ENCODE results near the gene PCAT7. TPM values are rescaled to one million over a fixed set of nuclear protein-coding genes. Genes with fewer than 3 reads are reported as not detected.

PCAT7 gene
- total RNA-seq, 1 experiment from 2014 or later: 3.8 TPM

DNA sequence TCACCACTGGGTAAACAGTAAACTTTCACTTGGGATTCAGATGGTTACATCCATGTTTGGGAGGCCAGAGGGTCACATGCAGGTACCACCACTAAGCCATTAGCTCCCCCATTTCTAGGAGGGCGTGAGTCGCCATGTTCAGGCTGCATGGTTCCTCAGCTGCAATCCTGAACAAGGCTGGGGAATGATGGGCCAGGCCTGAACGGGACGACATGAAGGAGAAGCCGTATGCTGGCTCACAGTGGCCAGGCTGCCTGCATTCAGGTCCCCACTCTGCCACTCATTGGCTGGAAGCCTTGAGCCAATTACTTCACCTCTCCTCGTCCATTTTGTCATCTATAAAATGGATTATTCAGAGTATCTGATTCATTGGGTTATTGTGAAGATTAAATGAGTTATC, 47.8 kb downstream of the PCAT7 start:
- no peaks in the 10 kb centered on the region for H3K4me1 ChIP-seq (replicated peaks; ENCODE audit: insufficient read depth)
- H3K79me2 ChIP-seq (ENCODE audit: low read depth): no peaks in the 10 kb centered on the region
- no peaks in the 10 kb centered on the region for H3K27me3 ChIP-seq (ENCODE audit: insufficient read depth, low read depth)
- H3K9me2 ChIP-seq (ENCODE audit: insufficient read depth): no peaks in the 10 kb centered on the region
- H2AFZ ChIP-seq: no peak overlapping the region
- no peak overlapping the region for H3K4me2 ChIP-seq
- POLR2A ChIA-PET (ENCODE audit: unreplicated experiment): no interaction called here
- CTCF ChIA-PET: no interaction called here
- H3K4me3 ChIP-seq: no peak overlapping the region
- H3F3A ChIP-seq (ENCODE audit: insufficient read depth, low read depth): peaks cover 23% of the 10 kb centered on the region; the same call in 1 of the 2 replicates
- DNase-seq: no peak
- H3K36me3 ChIP-seq (ENCODE audit: low read depth): peaks cover 17% of the 10 kb centered on the region
- TF ChIP-seq CTCF (conservative IDR thresholded peaks at IDR 0.05) (no peak), EZH2 (IDR thresholded peaks at IDR 0.05; ENCODE audit: low read depth) (no peak)
- no TSS peak for BruUV-seq (replicated peaks)
- H3K9me3 ChIP-seq (ENCODE audit: insufficient read depth, low read depth): no peaks in the 10 kb centered on the region
- intact Hi-C loops (cut with micrococcal nuclease; ENCODE audit: unreplicated experiment): loop anchor here (1.0 to 10.0 kb wide), 3 partner anchors 48 to 538 kb away; no protein-coding TSS in a partner anchor
- H3K27ac ChIP-seq: no peak overlapping the region
- H4K20me1 ChIP-seq (ENCODE audit: insufficient read depth): no peaks in the 10 kb centered on the region

DNA sequence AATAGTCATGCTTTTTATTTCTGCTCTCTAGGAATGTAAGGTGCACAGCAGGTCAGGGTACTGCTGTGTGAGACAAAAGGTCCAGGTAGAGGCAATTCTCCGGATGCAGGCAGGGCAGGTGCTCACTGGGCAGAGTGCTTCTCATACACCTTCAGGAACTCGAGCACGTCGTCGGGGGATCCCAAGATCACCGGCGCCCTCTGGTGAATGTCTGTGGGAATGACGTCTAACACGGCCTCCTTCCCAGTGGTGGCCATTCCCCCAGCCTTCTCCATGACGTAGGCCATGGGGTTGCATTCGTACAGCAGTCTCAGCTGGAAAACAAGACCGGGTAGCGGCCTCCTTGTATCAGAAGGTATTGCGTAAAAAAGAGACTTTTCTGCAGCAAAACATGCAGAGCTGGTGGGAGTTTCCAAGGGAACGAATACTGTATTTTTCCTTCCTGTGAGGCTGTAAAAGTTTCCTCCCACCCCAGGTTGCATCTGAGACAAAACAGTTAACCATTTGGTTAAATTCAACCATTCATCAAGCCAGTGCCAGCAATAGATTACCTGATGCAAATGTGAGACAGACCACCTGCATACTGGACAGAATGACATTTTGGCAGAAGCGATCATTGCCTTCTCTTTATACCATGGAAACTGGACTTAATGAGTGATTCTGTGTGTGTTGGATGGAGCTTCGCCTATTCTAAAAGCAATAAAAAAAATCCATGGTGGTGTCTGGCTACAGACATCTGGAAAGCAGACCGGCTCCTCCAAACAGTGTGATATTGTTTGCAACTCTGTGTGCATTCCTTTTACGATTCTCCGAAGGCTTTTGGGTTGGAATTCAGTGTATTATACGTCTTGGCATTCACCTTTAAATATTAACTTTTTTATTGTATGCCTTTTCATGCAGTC, 48.6 kb downstream of the PCAT7 start:
- Histone ChIP-seq H3K79me2 (ENCODE audit: low read depth) (no peaks in the 10 kb centered on the region), H4K20me1 (ENCODE audit: insufficient read depth) (no peaks in the 10 kb centered on the region), H3K36me3 (ENCODE audit: low read depth) (peaks cover 17% of the 10 kb centered on the region), H3K4me3 (no peak overlapping the region), H3K4me2 (no peak overlapping the region), H3K27me3 (ENCODE audit: insufficient read depth, low read depth) (no peaks in the 10 kb centered on the region), H2AFZ (no peak overlapping the region), H3K9me3 (ENCODE audit: insufficient read depth, low read depth) (no peaks in the 10 kb centered on the region), H3K9me2 (ENCODE audit: insufficient read depth) (no peaks in the 10 kb centered on the region), H3K27ac (no peak overlapping the region), H3F3A (ENCODE audit: insufficient read depth, low read depth) (peaks cover 23% of the 10 kb centered on the region; the same call in 1 of the 2 replicates), H3K4me1 (replicated peaks; ENCODE audit: insufficient read depth) (no peaks in the 10 kb centered on the region)
- TF ChIP-seq CTCF (conservative IDR thresholded peaks at IDR 0.05): peak; percentile 68
- TF ChIP-seq EZH2 (IDR thresholded peaks at IDR 0.05; ENCODE audit: low read depth): no peak
- intact Hi-C loops (cut with micrococcal nuclease; ENCODE audit: unreplicated experiment): loop anchor here (1.0 to 10.0 kb wide), 3 partner anchors 49 to 539 kb away; no protein-coding TSS in a partner anchor
- ChIA-PET POLR2A (ENCODE audit: unreplicated experiment) (no interaction called here), CTCF (interaction anchor here (1.1 kb wide), 1 partner anchor 49 kb away, joined by 5 read pairs; the partner anchor contains the start of gene PCAT7)
- DNase-seq: peak; percentile 45 to 73
- no TSS peak for BruUV-seq (replicated peaks)

GRCh38 chr9:94606646-94607422, 52.0 kb downstream of the PCAT7 start:
- intact Hi-C loops (cut with micrococcal nuclease; ENCODE audit: unreplicated experiment): loop anchor here (10.0 kb wide), 1 partner anchor 542 kb away; no protein-coding TSS in a partner anchor
- BruUV-seq (replicated peaks): no TSS peak

More at GRCh38 chr9:94606646-94607422, 52.0 kb downstream of the PCAT7 start:
- ChIA-PET POLR2A (ENCODE audit: unreplicated experiment) (interaction anchor here (0.7 kb wide), 1 partner anchor 1039 kb away, joined by 3 read pairs; no protein-coding TSS in a partner anchor), CTCF (no interaction called here)
- Histone ChIP-seq H2AFZ (no peak overlapping the region), H3K79me2 (ENCODE audit: low read depth) (no peaks in the 10 kb centered on the region), H3K4me2 (no peak overlapping the region), H3K9me3 (ENCODE audit: insufficient read depth, low read depth) (no peaks in the 10 kb centered on the region), H3K27ac (no peak overlapping the region), H3K9me2 (ENCODE audit: insufficient read depth) (no peaks in the 10 kb centered on the region), H3K27me3 (ENCODE audit: insufficient read depth, low read depth) (no peaks in the 10 kb centered on the region), H3K4me3 (no peak overlapping the region), H3K4me1 (replicated peaks; ENCODE audit: insufficient read depth) (no peaks in the 10 kb centered on the region), H4K20me1 (ENCODE audit: insufficient read depth) (no peaks in the 10 kb centered on the region), H3F3A (ENCODE audit: insufficient read depth, low read depth) (peaks cover 25% of the 10 kb centered on the region; the same call in 1 of the 2 replicates), H3K36me3 (ENCODE audit: low read depth) (peaks cover 21% of the 10 kb centered on the region)
- no peak for DNase-seq
- no peak for TF ChIP-seq EZH2 (IDR thresholded peaks at IDR 0.05; ENCODE audit: low read depth)
- TF ChIP-seq CTCF (conservative IDR thresholded peaks at IDR 0.05): no peak
